ENCODE data around the gene VN1R5. TPM values are rescaled to one million over a fixed set of nuclear protein-coding genes. Genes with fewer than 3 reads are reported as not detected.
A peak's percentile ranks its signal among the peaks of the same experiment; 100 is the strongest.

VN1R5 gene
- total and polyA plus RNA-seq, 9 of the 15 experiments (the other 6 are each of a cell fraction or from before 2014, with no cell fraction given), result not detected

- TF ChIP-seq PBX2 (CRISPR knock-in tag; IDR thresholded peaks at IDR 0.05; ENCODE audit: low read depth) (no peak), PBX2 (tag; conservative IDR thresholded peaks at IDR 0.05; ENCODE audit: low read depth) (peak; percentile 36; the same call in 1 of the 2 replicates), SOX6 (IDR thresholded peaks at IDR 0.05) (0 out of 2 replicates have a peak, but pooled peaks have one; percentile 11), JUN (IDR thresholded peaks at IDR 0.05; ENCODE audit: borderline replicate concordance, low read depth, low read length) (no peak), JUN (CRISPR knock-in tag; IDR thresholded peaks at IDR 0.05; ENCODE audit: borderline replicate concordance) (no peak), MCM5 (IDR thresholded peaks at IDR 0.05; ENCODE audit: low read depth) (no peak), MCM3 (IDR thresholded peaks at IDR 0.05) (no peak), CREBBP (IDR thresholded peaks at IDR 0.05; ENCODE audit: low read depth, low read length) (no peak), ZNF583 (CRISPR knock-in tag; IDR thresholded peaks at IDR 0.05) (no peak), TAF9B (IDR thresholded peaks at IDR 0.05; ENCODE audit: partially characterized antibody) (no peak), TBP (optimal IDR thresholded peaks at IDR 0.05; ENCODE audit: low read depth, low read length) (no peak), RUNX1 (IDR thresholded peaks at IDR 0.05; ENCODE audit: low read depth) (no peak), RFX1 (IDR thresholded peaks at IDR 0.05) (no peak), POLR2A (conservative IDR thresholded peaks at IDR 0.05) (no peak), MLLT1 (IDR thresholded peaks at IDR 0.05) (no peak), RFX5 (IDR thresholded peaks at IDR 0.05; ENCODE audit: low read depth, low read length) (no peak), TCFL5 (CRISPR knock-in tag; conservative IDR thresholded peaks at IDR 0.05) (no peak), TAL1 (IDR thresholded peaks at IDR 0.05) (0 out of 2 replicates have a peak, but pooled peaks have one; percentile 26), TEAD4 (IDR thresholded peaks at IDR 0.05; ENCODE audit: low read length) (peak; percentile 39; the same call in 1 of the 2 replicates), TEAD4 (CRISPR knock-in tag; IDR thresholded peaks at IDR 0.05; ENCODE audit: borderline replicate concordance) (no peak), HDAC1 (IDR thresholded peaks at IDR 0.05) (no peak), BHLHE40 (IDR thresholded peaks at IDR 0.05; ENCODE audit: low read length) (peak; percentile 69), SRSF9 (IDR thresholded peaks at IDR 0.05; ENCODE audit: borderline replicate concordance, low read depth, low read length) (no peak), MXI1 (IDR thresholded peaks at IDR 0.05; ENCODE audit: low read depth, low read length) (no peak), CREB5 (CRISPR knock-in tag; IDR thresholded peaks at IDR 0.05) (no peak)
These were observed 40.8 kb downstream of the VN1R5 start (continued) for GRCh38 chr1:247296599-247297180.

Data from K562 (cell line).